HG03108 (cell line): Measurements from ENCODE around the gene SLC25A44.
"Not testable (repeated sequence)": the region's sequence is repeated elsewhere in the genome, so short reads cannot be mapped to it uniquely, and the experiment has no call there.

ENCODE experiments used
- ATAC-seq: cut with Tn5 transposase; IDR thresholded peaks from one replicate; pipeline ENCODE4 v1.9.1; 2021; ENCODE audit warnings: moderate library complexity; ENCODE audit not compliant: unreplicated experiment

SLC25A44 gene

GRCh38 chr1:156162430-156163037 is 31.4 kb upstream of the SLC25A44 start:
- no peak for ATAC-seq

- no peak for ATAC-seq
Observed at GRCh38 chr1:156163712-156164111, 30.2 kb upstream of the SLC25A44 start.

- ATAC-seq: no peak
Observed at GRCh38 chr1:156164125-156164831, 29.6 kb upstream of the SLC25A44 start.

GRCh38 chr1:156165083-156165482 is 28.8 kb upstream of the SLC25A44 start:
- ATAC-seq: no peak

GRCh38 chr1:156167536-156167935 is 26.4 kb upstream of the SLC25A44 start:
- no peak for ATAC-seq

GRCh38 chr1:156172696-156173470 is 21.0 kb upstream of the SLC25A44 start:
- no peak for ATAC-seq

- ATAC-seq: no peak
Observed at GRCh38 chr1:156176610-156177210, 17.2 kb upstream of the SLC25A44 start.

GRCh38 chr1:156177919-156178654 is 15.8 kb upstream of the SLC25A44 start:
- ATAC-seq: no peak

GRCh38 chr1:156180471-156180870 is 13.4 kb upstream of the SLC25A44 start:
- no peak for ATAC-seq

GRCh38 chr1:156181391-156181924 is 12.4 kb upstream of the SLC25A44 start:
- ATAC-seq: not testable (repeated sequence)

- not testable (repeated sequence) for ATAC-seq
Observed at GRCh38 chr1:156182010-156182779, 11.7 kb upstream of the SLC25A44 start.

GRCh38 chr1:156186347-156187177 is 7.3 kb upstream of the SLC25A44 start:
- not testable (repeated sequence) for ATAC-seq

- not testable (repeated sequence) for ATAC-seq
Observed at GRCh38 chr1:156190265-156190664, 3.6 kb upstream of the SLC25A44 start.

- no peak for ATAC-seq
Observed at GRCh38 chr1:156191292-156191964, 2.5 kb upstream of the SLC25A44 start.

- ATAC-seq: no peak
Observed at GRCh38 chr1:156193208-156193487, 756 bp upstream of the SLC25A44 start.

- no peak for ATAC-seq
Observed at GRCh38 chr1:156194300-156194652, 372 bp downstream of the SLC25A44 start.

GRCh38 chr1:156195853-156196252 is 1.9 kb downstream of the SLC25A44 start:
- ATAC-seq: no peak

GRCh38 chr1:156196445-156196844 is 2.5 kb downstream of the SLC25A44 start:
- ATAC-seq: no peak
